HG03060 (cell line): ENCODE measurements around the gene KRT14.

Experiments used
- ATAC-seq: cut with Tn5 transposase; IDR thresholded peaks from one replicate; pipeline ENCODE4 v1.9.1; 2021; ENCODE audit warnings: low read depth, moderate number of reproducible peaks; ENCODE audit not compliant: unreplicated experiment

KRT14 gene

DNA sequence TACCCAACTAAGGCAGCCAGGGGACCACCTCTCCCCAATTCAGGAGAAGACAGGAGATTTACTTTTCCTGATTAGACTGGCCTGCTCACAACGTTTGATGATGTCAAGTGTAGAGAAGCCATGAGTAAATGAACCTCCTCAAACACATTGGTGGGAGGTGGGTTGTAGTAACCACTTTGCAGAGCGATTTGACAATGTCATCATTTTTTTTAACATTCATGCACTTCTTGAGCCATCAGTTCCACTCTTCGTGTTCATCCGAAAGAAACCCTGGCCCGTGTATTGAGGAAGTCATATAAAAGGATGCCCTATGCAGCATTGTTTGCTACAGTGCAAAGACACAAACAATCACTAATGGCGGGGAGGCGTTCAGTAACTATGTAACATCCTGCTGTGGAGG is 53.1 kb downstream of the KRT14 start:
- ATAC-seq = no peak

DNA sequence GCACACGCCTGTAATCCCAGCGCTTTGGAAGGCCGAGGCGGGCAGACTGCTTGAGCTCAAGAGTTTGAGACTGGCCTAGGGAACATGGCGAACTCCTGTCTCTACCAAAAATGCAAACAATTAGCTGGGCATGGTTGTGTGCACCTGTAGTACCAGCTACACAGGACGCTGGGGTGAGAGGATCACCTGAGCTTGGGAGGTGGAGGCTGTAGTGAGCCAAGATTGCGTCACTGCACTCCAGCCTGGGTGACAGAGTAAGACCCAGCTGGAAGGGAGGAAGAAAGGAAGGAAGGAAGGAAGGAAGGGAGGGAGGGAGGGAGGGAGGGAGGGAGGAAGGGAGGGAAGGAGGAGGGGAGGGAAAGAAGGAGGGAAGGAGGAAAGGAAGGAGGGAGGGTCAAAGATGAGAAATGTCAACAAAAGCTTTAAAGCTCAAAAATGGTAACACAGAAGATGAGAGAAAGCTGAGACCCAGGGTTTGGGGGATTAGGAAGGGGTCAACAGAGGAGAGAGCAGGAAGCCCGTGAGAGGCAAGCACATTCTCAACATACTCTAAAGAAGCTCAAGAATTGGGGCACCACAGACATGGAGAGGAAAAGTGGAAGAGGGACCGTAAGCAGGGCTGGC is 53.6 kb downstream of the KRT14 start:
- ATAC-seq = no peak
